Lower leg skin (tissue), 3 donors: ENCODE results near the gene CDK3.

Experiments
- POLR2A ChIP-seq, 2 donors: fragments of 450-650 bp; IDR thresholded peaks; one replicate each; pipeline ENCODE4 v1.6.1; 2016 to 2017; ENCODE audit warnings: antibody characterized with exemption in 2 of 2, mild to moderate bottlenecking in 1 of 2, moderate library complexity in 1 of 2
- TF ChIP-seq, protein P1 (sequence below), 3 donors: fragments of 450-650 bp; IDR thresholded peaks; one replicate each; pipeline ENCODE4 v1.5.1; 2016; ENCODE audit warnings: antibody characterized with exemption in 3 of 3, mild to moderate bottlenecking in 3 of 3, moderate library complexity in 2 of 3

DNA sequence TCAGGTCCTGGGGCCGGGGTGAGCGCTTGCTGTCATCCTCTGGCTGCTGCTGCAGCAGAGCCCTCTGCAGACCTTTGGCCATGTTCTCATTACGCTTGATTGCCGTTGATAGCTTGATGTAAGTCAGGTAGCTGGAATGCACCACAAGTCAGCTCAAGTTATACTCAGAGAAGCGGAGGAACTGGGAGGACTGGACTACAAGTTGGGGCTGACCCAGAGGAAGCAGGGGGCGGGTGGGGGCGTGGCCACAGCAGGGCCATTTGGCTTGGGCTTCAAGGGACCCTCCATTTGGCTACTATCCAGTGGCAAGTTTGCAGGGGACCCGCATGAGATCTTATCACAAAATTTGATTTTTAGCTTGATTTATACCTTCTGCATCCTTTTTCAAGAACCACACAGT is 45.4 kb downstream of the CDK3 start:
- TF ChIP-seq, protein P1, sequence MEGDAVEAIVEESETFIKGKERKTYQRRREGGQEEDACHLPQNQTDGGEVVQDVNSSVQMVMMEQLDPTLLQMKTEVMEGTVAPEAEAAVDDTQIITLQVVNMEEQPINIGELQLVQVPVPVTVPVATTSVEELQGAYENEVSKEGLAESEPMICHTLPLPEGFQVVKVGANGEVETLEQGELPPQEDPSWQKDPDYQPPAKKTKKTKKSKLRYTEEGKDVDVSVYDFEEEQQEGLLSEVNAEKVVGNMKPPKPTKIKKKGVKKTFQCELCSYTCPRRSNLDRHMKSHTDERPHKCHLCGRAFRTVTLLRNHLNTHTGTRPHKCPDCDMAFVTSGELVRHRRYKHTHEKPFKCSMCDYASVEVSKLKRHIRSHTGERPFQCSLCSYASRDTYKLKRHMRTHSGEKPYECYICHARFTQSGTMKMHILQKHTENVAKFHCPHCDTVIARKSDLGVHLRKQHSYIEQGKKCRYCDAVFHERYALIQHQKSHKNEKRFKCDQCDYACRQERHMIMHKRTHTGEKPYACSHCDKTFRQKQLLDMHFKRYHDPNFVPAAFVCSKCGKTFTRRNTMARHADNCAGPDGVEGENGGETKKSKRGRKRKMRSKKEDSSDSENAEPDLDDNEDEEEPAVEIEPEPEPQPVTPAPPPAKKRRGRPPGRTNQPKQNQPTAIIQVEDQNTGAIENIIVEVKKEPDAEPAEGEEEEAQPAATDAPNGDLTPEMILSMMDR (IDR thresholded peaks at IDR 0.05), result no peak
- no peak for TF ChIP-seq POLR2A (IDR thresholded peaks at IDR 0.05)
